Esophagus mucosa (tissue), 1 donor: ENCODE measurements around the gene C6. TPM values are rescaled to one million over a fixed set of nuclear protein-coding genes. Genes with fewer than 3 reads are reported as not detected.
A peak's percentile ranks its signal among the peaks of the same experiment; 100 is the strongest.
"Not testable (repeated sequence)": the region's sequence is repeated elsewhere in the genome, so short reads cannot be mapped to it uniquely, and the experiment has no call there.

Source experiments
- ATAC-seq: fragments of 200-7000 bp; cut with Tn5 transposase; one replicate; pipeline ENCODE4 v1.9.1; 2020
- total RNA-seq: library from RNA; stranded (reverse); gene quantifications from one replicate; pipeline ENCODE4 v1.2.4, GENCODE V29; 2023
- donor health status: DM: yes; HTN: yes; CAD: no.

The C6 gene
- not detected for total RNA-seq

GRCh38 chr5:41213340-41213739, at the start of gene C6:
TSS of gene C6 (minus strand) at chr5:41213532. CDS start at chr5:41203230, 10,302 bp downstream.
- no peak for ATAC-seq

GRCh38 chr5:41256400-41256799, 43.1 kb upstream of the C6 start:
- ATAC-seq, result no peak

GRCh38 chr5:41253109-41253508, 39.8 kb upstream of the C6 start:
- no peak for ATAC-seq

DNA sequence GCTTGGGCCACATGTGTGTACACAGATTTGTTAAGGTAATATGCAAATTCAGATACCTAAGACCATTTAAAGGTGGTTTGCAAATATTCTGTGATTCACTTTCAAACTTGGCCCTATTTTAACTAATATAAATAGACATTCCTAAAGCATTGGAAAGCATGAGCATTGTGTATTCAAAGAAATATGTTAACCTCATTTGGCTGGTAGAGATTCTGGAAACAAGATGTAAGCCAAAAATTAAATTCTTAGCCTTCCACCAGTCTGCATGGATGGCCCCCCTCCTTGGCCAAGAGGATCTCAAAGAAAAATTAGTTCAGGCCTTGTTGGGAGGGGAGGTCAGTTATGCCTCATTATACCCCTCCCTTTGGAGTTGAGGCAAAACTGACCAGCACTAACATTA, 38.7 kb upstream of the C6 start:
- ATAC-seq, result no peak

DNA sequence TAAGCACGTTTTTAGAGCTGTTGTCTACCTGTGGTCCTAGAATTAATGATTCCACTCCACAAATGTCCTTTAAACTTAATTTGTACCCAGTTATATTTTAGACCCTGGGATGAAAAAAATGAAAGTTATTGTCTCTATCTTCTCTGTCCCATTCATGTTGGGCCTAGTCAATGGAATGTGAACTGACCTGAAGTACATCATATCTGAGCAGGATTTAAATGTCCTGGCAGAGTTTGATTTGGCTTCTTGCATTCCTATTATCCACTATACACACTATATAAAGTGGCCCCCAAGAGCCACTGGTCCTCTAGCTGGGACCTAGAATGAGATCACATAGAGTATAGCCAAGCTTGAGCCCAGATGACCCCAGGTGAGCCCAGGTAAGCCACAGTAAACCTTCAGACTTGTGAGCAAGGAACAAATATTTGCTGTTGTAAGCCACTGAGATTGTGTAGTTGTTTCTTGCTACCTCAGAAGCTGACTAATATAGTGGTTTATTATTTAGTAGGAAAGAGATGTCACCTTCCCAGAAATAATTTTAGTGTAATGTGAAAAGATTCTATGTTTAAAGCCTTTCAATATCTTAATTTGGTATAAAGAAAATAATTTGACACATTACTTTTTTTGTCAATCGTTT, 37.1 kb upstream of the C6 start:
- ATAC-seq, result no peak

- no peak for ATAC-seq
Measured at GRCh38 chr5:41247135-41247534, 33.8 kb upstream of the C6 start.

GRCh38 chr5:41246376-41246775, 33.0 kb upstream of the C6 start:
- peak; percentile 66 for ATAC-seq

DNA sequence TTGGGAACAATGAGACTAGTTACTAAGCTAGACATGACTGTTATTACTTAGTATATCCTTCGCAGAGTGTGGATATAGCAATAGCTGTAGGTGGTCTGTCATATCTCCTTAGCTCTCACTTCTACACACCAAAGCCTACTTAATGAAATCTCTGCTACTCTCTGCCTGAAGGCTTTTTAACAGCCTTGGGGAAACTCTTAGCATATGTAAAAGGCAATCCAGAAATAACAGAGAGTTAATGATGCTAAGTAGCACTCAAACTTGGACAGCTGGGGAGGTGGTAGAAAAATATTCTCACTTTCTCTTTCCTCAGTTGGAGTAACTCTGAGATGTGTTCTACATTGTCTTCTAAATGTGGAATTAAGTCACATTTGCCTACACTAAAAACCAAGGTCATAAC, 30.2 kb upstream of the C6 start:
- no peak for ATAC-seq

DNA sequence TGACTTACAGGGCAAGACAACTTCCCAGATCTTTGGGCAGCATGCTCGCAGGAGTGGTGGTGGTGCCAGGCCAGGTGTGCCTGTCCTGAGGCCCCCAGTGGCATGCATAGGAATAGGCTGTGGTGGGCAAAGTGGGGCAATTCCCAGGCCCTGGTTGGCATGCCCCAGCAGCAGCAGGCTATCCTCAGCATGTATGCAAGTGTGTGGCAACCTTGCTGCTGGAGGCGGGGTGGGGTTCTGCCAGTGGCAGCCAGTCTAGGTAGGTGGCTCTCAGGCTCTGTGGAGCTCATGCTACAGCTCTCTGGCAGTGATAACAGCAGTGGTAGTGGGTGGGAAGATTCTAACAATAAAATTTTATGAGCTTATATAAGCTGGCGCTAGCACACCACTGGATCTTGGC, 27.7 kb upstream of the C6 start:
- ATAC-seq, result no peak

- no peak for ATAC-seq
Measured at GRCh38 chr5:41240390-41240789, 27.1 kb upstream of the C6 start.

DNA sequence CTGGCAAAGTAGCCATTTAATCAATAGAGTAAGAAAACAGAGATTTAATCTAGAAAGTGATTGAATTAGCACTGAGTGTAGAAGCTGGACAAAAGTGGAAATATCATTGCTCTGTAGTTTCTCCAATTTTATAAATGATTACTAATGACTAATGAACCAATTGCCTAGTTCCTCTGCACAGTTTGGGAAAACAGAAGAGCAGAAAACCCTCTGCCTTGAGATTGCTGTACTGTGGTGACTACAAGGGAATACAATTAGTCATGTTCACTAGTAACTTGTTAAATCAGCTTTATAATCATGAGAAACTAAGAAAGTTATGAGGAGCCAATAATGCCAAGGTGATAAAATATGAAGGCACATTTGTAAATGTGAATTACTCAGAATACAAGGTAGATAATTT, 21.1 kb upstream of the C6 start:
- no peak for ATAC-seq

- ATAC-seq, result no peak
Measured at GRCh38 chr5:41232797-41233196, 19.5 kb upstream of the C6 start.

GRCh38 chr5:41230276-41230675, 16.9 kb upstream of the C6 start:
- ATAC-seq, result not testable (repeated sequence)

DNA sequence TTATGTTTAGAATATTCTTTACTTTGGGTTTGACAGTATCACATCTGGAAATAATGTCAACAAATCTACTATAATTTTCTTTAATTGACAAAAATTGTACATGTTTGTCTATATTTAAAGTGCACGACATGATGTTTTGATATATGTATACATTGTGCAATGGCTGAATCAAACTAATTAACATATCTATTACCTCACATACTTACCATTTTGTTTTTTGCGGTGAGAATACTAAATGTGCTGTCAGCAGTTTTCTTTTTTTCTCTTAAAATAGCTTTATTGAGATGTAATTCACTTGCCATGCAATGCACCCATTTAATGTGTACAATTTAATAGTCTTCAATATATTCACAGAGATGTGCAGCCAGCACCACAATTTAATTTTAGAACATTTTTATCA, 10.6 kb upstream of the C6 start:
- no peak for ATAC-seq

DNA sequence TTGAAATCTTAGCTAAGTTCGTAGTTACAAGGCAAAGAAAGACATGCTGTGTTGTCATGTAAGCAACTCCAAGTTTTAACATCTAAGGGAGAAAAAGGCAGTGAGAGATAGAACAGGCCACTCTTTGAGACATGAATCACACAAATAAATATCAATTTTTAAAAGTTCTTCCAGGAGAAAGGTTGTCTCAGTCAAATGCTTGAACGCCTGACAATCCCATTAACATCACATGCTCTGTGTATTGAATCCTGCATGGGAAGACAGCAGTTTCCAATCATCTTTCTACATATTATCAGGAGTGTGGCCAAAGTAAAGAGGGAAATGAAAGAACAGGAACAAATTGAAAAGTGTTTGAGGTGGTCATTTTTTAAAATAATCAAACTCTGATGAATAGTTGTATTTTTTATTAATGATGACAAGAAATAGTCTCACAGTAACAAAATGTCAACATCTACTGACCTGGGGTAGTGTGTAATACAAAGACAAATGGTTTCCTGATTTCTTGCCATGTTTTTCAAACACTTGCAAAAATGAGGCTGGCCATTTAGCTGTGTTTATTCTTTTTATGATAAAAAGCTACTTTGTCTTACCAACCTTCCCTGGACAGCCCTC, 6.4 kb upstream of the C6 start:
- no peak for ATAC-seq

DNA sequence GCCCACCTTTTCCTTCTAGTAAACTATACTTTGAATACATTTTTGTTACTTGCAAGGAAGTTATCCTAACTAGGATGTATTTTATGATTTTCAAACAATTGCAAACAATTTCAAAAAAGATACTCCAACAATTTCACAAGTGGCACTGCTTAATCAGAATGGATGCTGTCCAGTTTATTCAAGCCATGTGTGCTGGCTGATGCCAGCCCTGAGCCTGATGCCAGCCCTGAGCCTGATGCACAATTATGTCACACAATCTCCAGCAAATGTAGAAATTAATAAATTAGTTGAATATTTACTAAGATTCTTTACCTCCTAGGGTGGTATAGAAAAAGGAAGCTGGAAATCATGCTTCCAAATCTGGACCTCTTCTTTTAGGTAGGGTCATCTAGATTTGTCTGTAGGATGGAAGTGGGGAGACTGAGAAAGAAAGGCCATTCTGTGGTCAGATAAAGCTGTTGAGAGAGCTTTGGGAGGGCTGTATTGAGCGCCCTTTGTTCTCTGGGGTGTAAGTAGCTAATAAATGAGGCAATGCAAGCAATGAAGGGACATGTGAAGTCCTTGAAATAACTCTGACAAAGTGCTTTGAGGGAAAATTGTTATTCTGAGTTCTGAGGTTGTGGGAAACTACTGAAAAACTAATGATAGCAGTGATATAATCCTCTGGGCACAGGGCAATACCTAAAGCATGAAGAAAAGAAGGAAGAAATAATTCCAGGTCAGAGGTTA, 5.8 kb upstream of the C6 start:
- ATAC-seq, result no peak

GRCh38 chr5:41214182-41214581, 850 bp upstream of the C6 start:
- ATAC-seq, result no peak

GRCh38 chr5:41212935-41213334, 397 bp downstream of the C6 start:
- ATAC-seq, result no peak

DNA sequence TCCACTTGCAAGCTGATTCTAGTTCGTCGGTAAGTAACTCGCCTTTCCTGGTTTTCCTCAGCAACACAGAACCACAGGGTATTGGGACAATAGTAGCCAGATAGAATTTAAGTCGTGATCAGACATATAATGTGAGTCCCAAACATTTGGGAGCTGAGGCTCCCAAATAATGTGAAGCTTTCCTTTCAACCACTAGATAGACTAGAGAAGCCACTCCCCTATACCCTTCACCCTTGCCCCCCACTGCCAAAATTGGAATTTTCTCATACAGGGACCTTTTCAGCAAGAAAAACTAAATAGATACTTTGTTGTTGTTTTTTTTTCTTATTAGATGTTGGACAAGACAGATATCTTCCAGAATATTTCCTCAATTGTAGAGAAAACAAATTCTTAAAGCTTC, 1.9 kb downstream of the C6 start:
- ATAC-seq, result no peak

DNA sequence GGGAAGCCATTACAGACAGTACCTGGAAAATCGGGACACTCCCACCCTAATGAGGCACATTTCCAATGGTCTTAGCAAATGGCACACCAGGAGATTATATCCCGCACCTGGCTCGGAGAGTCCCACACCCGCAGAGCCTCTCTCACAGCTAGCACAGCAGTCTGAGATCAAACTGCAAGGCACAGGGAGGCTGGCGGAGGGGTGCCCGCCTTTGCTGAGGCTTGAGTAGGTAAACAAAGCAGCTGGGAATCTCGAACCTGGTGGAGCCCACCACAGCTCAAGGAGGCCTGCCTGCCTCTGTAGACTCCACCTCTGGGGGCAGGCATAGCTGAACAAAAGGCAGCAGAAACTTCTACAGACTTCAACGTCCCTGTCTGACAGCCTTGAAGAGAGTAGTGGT, 7.9 kb downstream of the C6 start:
- ATAC-seq, result not testable (repeated sequence)

- no peak for ATAC-seq
Measured at GRCh38 chr5:41203033-41203432, 10.3 kb downstream of the C6 start.

DNA sequence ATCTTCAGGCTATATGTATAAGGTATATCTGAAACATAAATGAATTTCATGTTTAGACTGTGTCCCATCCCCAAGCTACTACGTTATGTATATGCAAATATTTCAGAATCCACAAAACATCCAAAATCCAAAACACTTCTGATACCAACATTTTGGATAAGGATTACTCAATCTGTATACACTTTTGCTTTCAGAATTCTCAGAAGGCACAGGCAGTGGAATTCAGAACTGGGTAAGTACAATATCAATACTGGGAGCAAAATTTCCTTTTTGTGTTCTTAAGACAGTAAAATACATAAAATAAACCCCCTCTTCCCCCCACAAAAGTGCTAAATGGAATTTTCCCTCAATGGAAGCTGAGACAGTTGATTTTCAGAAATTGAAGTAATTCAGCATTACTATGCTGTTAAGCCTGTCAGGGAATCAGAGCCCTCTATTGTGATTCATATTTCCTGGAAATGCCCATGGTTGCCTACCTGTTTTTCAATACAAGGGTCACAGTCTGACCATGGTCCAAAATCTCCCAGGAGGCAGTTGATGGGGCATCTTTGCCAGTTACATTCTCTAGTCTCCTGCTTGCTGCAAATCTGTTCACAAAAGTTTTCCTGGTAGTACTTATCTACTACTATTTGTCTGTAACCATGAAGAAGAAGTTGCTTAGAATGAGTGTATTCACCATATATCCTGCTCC, 12.1 kb downstream of the C6 start:
- ATAC-seq, result no peak

DNA sequence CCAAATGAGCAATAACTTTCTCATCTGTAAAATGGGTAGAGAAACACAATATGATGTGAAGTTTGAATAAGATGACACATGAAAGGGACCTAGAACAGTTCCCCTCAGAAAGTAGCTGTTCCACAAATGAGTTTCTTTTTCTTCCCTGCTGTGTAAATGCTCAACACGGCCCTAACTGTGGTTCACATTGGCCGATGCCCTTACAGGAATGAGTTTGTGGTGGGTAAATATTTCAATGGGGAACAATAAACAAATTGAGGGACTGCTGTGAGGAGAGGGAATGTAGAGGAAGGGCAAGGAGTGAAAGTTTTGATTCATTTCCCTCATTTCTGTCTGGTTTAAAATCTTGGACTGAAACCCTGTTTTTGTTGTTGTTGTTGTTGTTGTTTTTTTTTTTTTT, 12.8 kb downstream of the C6 start:
- no peak for ATAC-seq

- ATAC-seq, result no peak
Measured at GRCh38 chr5:41199660-41200059, 13.7 kb downstream of the C6 start.
